NCI-H748 (cell line): Measurements from ENCODE around the gene PTGDR.

Source experiments
- DNase-seq: peaks from one replicate; lab custom pipeline; 2025; ENCODE audit not compliant: unreplicated experiment; lab: John Stamatoyannopoulos, UW

PTGDR gene

DNA sequence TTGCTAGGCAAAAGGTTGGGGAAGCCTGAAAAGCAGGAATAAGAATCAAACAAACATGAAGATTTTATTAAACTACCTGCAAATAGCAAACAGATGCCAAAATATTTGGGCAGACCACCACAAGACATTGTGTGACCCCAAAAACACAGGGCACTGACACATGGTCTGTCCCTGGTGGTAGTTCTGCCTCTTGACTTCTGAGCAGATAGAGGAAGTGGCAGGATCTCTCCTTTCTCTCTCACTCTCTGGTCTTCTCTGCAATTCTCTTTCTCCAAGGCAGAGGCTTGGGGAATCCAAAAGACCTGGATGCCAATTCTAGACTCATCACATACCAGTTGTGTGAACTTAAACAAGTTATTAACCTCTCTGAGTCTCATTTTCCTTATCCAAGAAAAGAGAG, 4.3 kb upstream of the PTGDR start:
- no peak for DNase-seq

DNA sequence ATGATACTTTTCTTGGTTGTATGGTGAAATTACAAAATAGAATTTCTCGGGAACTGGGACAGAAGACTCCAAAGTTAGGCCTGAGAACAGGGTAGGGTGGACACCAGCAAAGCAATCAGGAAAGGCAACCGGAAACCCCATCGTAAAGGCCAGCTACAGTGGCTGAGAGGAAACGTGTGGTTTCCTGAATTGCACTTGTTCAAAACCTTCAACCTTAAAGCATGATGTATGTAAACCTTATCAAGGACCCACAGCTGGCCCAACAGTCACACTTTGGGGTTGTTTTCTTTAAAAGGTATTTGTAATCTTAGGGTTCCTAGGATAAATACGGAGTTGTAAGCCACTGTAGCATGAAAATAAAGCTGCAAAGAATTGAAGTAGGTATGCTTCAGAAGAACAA, 2.2 kb upstream of the PTGDR start:
- no peak for DNase-seq

DNA sequence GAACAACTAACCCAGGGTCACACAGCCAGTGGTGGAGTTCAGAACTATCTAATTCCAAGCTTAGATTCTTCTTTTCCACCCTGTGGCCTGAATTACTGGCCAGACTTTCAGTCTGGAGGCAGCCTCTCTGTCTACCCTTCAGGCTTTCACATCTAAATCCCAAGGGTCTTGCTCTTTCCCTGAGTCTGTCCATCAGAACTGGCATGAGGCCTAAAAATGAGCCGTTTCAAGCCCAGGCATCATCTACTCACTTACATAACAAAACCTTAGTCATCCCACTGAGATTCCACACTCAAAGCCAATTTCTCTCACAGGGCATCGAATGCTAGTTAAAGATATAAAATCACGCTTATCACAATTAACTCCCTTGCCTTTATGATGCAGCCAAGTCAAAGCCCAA, 1.3 kb upstream of the PTGDR start:
- no peak for DNase-seq

DNA sequence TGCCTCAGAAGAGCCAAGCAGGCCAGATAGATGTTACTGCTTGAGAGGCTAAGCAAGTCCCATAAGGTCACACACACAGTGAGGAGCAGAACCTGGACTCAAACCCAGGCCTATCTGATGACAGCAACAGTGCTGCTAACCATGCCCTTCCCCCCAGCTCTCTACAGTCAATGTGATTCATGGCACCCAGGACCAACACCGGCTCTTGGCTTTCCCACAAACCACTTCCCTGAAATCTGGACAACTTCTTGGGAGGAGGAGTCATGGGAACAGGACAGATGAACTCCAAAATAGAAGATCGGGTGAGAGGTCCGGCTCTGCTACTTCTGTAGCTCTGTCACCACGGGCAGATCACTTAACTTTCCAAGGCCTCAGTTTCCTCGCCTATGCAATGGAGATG, 716 bp upstream of the PTGDR start:
- DNase-seq: no peak

DNA sequence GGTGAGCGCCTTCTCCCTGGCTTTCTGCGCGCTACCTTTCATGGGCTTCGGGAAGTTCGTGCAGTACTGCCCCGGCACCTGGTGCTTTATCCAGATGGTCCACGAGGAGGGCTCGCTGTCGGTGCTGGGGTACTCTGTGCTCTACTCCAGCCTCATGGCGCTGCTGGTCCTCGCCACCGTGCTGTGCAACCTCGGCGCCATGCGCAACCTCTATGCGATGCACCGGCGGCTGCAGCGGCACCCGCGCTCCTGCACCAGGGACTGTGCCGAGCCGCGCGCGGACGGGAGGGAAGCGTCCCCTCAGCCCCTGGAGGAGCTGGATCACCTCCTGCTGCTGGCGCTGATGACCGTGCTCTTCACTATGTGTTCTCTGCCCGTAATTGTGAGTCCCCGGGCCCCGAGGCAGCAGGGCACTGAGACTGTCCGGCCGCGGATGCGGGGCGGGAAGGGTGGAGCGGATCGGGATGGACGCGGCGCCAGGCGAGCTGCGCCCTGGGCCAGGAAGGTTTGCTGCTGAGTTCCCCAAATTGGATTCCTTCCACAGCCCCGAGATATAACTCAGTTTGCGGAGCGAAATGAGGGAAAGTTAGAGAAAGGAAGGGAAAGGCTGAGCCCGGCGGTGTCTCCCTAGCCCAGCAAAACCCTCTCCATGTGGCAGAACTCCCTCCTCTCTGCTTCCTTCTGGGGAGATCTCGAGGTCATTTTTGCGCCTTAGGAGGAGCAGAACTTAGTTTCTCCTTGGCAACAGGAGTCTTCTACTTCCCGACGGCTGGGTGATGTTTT, 972 bp downstream of the PTGDR start:
- DNase-seq: peak; percentile 40

DNA sequence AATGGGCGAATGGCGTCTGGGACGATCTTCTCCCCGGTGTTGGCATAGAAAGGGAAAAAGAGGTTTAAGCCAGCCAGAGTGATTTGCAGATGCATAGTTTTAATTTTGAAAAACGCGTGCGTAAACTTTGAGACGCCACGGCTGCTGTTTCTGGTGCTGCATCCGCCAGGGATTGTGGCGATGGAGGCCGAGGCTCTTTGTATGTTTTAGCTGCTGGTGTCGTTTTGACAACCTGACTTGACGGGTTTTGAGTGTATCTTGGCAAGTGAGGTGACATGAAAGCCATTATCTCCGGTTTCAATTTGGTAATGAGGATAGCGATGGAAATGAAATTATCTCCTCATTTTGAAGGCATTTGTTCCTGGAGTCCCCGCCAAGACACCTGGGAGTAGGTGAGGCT, 1.6 kb downstream of the PTGDR start:
- DNase-seq: peak; percentile 23

DNA sequence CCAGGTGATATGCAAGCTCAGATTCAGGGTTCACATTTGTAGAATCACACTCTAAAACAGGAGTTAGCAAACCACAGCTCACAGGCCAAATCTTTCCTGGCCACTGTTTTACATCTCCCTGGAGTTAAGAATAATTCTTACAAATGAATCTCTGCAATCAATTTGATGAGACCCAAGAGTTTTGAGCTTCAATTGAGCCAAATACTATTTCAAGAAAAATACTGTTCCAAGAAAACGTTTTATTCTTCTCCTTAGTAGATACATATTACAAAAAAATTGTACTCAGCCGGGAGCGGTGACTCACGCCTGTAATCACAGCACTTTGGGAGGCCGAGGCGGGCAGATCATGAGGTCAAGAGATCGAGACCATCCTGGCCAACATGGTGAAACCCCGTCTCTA, 2.5 kb downstream of the PTGDR start:
- no peak for DNase-seq

DNA sequence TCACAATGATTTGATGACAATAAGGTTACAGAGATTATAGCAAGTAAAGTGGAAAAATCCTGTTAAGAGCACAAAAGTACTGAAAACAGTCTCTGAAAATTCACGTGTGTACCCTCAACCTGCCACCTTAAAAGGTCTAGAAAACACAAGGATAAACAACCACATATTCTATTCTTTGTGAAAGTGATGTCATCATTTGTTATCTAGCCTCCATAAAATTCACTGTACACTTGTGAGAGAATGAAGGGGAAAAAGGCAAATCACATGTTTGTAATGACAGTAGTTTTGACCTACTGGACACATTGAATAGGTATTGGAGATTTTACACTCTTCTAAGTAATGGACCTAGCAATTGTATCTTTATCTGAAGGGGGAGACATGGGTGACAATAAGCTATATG, 4.0 kb downstream of the PTGDR start:
- DNase-seq: no peak

DNA sequence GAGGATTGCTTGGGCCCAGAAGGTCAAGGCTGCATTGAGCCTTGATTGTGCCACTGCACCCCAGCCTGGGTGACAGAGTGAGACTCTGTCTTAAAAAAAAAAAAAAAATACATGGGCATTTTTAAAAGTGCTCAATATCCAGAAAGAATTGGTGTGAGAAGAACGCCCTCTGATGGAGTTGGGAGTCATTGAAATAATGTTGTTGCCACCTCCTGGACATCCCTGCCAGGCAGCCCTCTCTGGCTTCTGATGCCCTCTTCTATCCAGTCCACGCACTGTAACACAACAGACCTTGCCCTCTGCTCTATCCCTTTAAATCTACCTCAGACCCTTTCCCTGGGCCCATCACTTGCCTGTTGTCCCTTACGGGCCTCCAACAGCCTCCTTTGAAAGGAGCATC, 4.9 kb downstream of the PTGDR start:
- DNase-seq: peak; percentile 53

DNA sequence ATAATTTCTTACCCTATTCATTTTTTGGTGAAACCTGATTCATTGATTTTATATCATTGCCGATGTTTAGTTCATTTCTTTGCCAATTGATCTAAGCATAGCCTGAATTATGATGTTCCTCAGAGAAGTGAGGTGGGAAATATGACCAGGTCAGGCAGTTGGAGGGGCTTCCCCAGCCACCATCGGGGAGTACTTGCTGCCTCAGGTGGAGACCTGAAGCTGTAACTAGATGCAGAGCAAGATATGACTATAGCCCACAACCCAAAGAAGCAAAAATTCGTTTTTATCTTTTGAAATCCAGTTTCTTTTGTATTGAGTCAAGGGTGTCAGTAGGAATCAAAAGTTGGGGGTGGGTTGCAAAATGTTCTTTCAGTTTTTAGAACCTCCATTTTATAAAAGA, 7.9 kb downstream of the PTGDR start:
- no peak for DNase-seq

DNA sequence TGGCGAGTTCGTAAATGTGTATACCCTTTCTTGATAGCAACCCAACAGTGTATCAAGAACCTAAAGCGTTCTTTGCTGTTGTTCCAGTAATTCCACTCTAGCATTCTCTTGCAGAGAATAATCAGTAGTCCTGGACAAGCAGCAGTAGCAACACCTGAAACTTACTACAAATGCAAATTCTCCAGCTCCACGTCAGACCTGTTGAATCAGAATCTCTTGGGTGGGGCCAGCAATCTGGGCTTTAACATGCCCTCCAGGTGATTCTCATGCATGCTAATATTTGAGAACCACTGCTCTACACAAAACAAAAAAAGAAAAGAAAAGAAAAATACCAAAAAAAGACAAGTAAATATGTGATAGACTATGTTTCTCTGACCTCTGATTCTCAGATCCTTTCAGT, 10.1 kb downstream of the PTGDR start:
- no peak for DNase-seq

DNA sequence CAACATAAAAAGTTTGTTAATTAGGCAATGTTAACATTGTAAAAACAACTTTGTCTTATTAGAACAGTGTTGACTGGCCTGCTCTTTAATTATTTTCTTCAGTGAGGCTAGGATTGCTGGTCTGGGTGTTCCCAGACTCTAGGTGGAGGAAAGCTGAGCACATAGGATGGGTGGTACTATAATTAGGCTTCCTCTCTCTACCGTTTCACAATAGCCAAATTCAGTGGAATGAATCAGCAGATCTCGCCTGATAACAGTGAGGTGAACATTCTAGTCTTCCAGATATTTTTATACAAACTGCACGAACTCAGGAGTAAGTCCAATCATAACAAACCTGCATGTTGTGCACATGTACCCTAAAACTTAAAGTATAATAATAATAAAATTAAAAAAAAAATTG, 11.9 kb downstream of the PTGDR start:
- peak; percentile 9 for DNase-seq

DNA sequence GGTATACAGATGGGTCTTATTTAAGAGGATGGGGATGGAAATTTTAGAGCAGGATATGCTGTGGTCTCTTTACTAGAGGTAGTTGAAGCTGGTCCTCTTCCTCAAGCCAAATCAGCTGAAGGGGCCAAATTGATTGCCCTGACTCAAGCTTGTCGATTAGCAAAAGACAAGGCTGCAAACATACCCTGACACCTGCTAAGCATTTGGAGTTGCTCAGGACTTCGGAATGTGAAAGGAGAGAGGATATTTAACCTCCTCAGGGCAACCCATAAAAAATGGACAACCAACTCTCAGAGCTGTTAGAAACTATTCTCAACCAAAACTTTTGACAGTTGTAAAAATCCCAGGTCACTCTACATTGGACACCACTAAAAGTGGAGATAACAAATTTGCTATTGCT, 15.6 kb downstream of the PTGDR start:
- DNase-seq: no peak

DNA sequence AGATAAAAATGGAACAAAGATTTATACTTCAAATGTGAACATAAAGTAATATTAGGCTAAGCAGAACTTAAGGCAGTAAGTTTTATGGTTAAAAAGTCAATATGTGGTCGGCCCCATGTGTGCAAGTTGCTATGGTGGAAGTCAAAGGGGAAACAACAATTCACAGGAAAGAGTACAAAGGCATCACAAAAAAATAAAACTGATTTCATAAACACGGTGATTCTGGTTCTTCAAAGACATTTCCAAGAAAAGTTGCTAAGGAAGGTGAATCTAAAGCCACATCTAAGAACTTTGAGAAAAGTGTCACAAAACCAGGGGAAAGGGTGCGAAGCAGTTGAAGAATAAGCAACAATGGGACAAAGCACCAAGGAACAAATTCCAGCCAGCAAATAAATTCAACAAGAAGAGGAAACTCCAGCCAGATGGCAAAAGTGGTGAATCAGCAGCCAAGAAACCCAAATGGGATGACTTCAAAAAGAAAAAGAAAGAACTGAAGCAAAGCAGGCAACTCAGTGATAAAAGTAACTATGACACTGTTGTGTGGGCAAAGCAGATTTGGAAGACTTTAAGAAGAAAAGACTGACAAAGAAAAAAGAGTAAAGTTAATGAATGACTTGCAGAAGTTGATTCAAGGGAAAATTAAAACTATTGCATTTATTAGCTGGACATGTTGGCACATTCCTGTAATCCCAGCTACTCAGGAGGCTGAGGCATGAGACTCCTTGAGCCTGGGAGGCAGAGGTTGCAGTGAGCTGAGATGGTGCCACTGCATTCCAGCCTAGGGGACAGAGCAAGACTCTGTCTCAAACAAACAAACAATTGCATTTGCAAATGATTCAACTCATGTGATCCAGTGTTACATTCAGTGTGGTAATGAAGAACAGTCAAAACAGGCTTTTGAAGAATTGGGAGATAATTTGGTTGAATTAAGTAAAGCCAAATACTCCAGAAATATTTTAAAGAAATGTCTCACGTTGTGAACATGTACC, 19.5 kb downstream of the PTGDR start:
- DNase-seq: no peak

DNA sequence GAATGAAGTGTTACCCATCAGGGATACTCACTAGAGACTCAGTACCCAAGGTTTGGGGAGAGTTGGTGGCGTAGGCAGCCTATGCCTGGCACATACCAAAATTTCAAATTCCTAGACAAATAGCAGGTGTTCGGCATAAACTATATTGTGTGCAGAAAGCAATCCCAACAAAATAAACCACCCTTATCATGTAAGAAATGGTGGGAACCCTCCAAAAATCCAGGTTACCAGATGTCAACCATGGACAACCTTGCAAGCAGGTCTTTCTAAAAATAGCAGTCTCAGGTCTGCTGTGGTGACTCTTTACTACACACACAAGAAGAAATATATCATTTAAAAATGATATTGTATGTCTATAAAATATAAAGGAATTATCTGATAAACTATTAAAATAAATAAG, 28.9 kb downstream of the PTGDR start:
- DNase-seq: no peak

DNA sequence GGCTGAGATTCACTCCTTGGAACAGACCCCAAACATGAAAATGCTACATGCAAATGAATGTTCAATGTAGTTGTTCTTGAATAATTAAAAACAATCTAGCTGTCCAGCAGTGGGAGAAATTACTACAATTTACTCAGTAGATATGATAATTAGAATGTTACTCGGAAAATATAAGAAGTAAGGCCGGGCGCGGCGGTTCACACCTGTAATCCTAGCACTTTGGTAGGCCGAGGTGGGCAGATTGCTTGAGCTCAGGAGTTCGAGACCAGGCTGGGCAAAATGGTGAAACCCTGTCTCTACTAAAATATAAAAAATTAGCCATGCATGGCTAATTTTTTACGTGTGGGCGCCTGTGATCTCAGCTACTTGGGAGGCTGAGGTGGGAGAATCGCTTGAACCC, 31.3 kb downstream of the PTGDR start:
- DNase-seq: no peak

DNA sequence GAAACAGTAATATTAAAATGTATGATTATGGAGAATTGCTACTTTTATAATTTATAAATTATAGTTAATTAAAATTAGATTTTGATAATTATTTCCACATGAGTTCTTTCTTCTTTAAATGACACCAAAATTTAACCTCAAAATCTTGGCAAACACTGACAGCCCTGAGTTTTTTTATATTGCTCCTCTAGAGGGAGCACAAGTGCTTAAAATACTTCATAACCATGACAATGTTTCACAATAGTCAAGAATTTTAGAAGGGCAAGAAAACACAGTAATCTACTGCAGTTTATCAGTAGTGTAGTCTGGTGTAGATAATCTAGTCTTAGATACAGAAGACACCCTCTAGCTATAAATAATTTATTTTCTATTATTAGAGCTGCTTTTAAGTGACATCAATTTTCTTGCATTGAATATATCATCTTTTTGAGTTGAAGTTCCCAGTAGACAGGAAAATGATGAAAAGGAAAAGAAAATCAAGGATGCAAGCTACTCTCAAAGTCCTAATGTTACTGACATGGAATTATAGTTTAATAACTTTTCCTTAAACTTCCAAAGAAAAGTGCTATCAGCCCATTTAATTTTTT, 32.3 kb downstream of the PTGDR start:
- DNase-seq: peak; percentile 58

DNA sequence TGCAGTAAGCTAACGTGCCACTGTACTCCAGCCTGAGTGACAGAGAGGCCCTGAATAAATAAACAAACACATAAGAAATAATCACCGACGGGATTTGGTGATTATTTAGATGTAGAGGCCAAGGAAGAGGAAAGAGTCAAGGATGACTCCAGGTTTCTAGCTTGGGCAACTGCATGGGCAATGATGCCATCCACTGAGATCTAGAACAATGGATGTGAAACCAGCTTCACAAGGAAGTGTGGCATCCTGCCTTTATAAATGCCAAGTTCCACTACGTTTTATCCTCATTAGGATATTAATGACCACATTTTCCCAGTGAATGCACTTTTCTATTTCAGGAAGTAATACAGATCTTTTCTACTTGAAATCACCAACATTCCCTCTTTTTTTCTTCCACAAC, 35.7 kb downstream of the PTGDR start:
- no peak for DNase-seq

DNA sequence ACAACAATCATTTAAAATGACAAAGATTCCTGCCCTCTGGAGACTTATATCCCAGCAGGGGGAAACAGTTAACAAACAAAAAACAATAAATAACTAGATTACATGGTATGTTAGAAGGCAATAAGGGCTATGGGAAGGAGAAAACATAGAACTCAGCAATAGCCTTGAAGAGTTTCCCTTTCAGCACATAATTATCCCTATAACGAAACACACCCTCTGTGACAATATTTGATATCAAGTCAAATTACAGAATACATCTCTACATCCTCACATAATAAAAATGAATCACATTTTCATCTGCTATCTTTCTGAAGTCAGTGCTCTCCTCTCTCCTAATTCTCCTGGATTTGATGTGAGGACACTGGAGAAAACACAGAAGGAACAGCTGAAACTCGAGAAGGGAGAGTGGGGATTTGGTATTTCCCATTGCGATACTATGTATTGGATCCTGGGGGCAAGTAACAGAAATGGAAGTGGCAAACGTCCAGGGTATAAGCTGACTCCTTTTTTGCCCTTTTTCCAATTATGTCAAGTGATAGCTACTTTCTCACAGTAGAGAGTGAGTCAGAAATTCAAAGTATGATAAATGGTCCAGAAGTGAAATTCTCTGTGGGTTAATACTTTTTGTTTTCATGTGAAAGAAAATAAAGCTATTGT, 36.9 kb downstream of the PTGDR start:
- no peak for DNase-seq

DNA sequence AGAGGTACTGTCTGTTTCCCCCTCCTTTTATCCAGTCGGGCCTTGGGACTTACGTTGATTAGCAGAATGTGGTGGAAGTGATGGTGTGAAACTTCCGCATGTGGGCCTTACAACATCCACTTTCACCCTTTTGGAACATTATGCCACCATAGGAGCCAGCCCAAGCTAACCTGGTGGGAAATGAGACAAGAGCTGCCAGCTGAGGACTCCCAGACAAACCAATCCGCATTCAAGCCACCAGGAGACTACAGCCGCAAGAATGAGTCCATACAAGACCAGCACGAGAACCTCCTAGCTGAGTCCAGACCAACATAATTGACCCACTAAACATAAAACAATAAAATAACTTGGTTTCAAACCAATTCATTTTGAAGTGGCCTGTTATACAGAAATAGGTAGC, 37.5 kb downstream of the PTGDR start:
- DNase-seq: no peak

DNA sequence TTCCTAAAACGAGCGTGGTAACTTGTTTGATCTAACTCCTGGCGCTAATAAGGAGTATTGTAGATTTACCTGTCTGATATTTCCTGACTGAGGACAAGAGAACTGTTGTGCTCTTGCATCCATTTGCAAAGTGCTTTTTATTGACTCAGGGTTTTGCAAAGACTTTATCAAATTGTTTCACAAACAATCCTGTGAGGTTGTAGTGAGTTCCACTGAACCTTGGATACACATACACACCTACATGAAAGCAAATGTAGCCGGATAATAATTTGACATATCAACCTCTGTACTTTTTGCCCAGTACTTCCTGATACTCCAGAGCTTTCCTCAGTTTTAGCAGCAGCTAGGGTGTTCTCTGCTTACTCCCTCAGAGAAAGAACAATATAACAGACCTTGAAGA, 39.9 kb downstream of the PTGDR start:
- DNase-seq: peak; percentile 39
